ENCODE data around the gene FMNL3. TPM values are rescaled to one million over a fixed set of nuclear protein-coding genes. Genes with fewer than 3 reads are reported as not detected.

Gene FMNL3
- total and polyA plus RNA-seq, 2 of the 8 experiments (the other 6 are each of a cell fraction or from before 2014, with no cell fraction given): 8.6 to 29.0 TPM

DNA sequence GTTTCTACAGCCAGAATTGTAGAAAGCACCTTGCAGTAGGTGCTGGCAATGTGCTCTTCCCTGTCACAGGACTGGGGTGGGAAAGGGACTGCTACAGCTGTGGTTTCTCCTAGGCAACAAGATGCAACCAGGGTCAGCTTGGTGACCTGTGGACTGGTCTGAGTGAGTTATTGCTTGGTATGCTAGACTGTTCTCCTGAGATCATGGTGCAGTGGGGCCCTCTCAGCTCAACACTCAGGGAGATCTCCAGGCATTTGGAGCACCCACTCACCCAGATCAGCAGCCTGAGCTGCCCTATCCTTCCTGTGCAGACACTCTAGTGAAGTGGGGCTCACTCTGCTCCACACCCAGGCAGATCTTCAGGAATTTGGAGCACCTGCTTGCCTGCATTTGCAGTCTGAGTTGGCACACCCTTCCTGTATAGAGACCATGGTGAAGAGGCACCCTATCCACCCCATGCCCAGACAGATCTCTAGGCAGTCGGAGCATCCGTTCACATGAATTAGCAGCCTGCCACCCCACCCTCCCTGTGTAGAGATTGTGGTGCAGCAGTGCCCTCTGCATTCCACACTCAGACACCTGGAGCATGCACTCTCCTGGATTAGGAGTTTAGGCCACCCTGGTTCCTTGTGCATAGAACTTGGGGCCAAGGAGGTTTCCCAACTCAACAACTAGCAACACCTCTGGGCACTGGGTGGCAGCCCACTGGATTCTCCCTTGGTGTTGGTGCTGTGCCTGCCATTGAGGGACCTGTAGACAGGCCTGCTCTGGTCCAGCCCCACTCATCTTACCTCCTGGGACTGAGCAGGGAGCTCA, 97.9 kb downstream of the FMNL3 start:
- CTCF ChIA-PET (ENCODE audit: partially characterized antibody): interaction anchor here (0.6 to 3.8 kb wide), 12 partner anchors 9 to 365 kb away, joined by 3 to 14 read pairs (median 3); no protein-coding TSS in a partner anchor
- FAIRE-seq: no peak
- 92% methylated on average over 2 of the region's 2 CpGs; no CpG with 5 or more reads in 1 of the 2 experiments for WGBS, 2 experiments (ENCODE audit: extremely low coverage in 1 of 2, insufficient coverage in 1 of 2, insufficient read length in 1 of 2, insufficient replicate concordance in 2 of 2, low coverage in 1 of 2, low lambda C conversion rate in 2 of 2, missing lambda C conversion rate in 1 of 2)
- TF ChIP-seq, protein P1, sequence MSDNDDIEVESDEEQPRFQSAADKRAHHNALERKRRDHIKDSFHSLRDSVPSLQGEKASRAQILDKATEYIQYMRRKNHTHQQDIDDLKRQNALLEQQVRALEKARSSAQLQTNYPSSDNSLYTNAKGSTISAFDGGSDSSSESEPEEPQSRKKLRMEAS (IDR thresholded peaks at IDR 0.05): no peak
- TF ChIP-seq CBX8 (IDR thresholded peaks at IDR 0.05; ENCODE audit: borderline replicate concordance, low read depth, low read length) (no peak), SIX5 (IDR thresholded peaks at IDR 0.05; ENCODE audit: low read depth, low read length) (no peak), KDM5A (IDR thresholded peaks at IDR 0.05; ENCODE audit: low read length) (no peak), PHF8 (conservative IDR thresholded peaks at IDR 0.05; ENCODE audit: low read depth, low read length) (no peak), RNF2 (IDR thresholded peaks at IDR 0.05; ENCODE audit: borderline replicate concordance, low read depth, low read length, missing control alignments, poor library complexity, severe bottlenecking) (no peak), SP1 (IDR thresholded peaks at IDR 0.05; ENCODE audit: low read depth, low read length) (no peak), CEBPB (IDR thresholded peaks at IDR 0.05; ENCODE audit: low read depth, low read length) (no peak), TBP (IDR thresholded peaks at IDR 0.05; ENCODE audit: low read depth, low read length) (no peak), POLR2A (IDR thresholded peaks at IDR 0.05; ENCODE audit: control extremely low read depth in 1 of 2, low read depth in 2 of 2, low read length in 2 of 2) (no peak)
- TF ChIP-seq, protein P2, sequence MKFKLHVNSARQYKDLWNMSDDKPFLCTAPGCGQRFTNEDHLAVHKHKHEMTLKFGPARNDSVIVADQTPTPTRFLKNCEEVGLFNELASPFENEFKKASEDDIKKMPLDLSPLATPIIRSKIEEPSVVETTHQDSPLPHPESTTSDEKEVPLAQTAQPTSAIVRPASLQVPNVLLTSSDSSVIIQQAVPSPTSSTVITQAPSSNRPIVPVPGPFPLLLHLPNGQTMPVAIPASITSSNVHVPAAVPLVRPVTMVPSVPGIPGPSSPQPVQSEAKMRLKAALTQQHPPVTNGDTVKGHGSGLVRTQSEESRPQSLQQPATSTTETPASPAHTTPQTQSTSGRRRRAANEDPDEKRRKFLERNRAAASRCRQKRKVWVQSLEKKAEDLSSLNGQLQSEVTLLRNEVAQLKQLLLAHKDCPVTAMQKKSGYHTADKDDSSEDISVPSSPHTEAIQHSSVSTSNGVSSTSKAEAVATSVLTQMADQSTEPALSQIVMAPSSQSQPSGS (IDR thresholded peaks at IDR 0.05; ENCODE audit: low read length): no peak

More for the DNA sequence above, 97.9 kb downstream of the FMNL3 start:
- Histone ChIP-seq H3K4me1 (replicated peaks in 1 of 4; ENCODE audit: control insufficient read depth in 3 of 4, insufficient read depth in 4 of 4, low read length in 3 of 4) (no peaks in the 10 kb centered on the region), H3K79me2 (ENCODE audit: control insufficient read depth in 1 of 2, insufficient read depth in 2 of 2, low read length in 2 of 2) (no peaks in the 10 kb centered on the region), H3K36me3 (ENCODE audit: control insufficient read depth in 2 of 4, insufficient read depth in 4 of 4, low read length in 3 of 4) (no peaks in the 10 kb centered on the region), H3K9me3 (ENCODE audit: insufficient read depth in 2 of 2, low read depth in 1 of 2, low read length in 1 of 2) (no peaks in the 10 kb centered on the region), H4K8ac (ENCODE audit: extremely low read depth, insufficient read depth, low read length) (peak overlapping the region; percentile 12), H3K14ac (ENCODE audit: insufficient read length) (no peak overlapping the region), H3K27ac (ENCODE audit: low read depth, low read length) (no peak overlapping the region), H3K23ac (ENCODE audit: insufficient read length) (no peak overlapping the region), H3K18ac (ENCODE audit: extremely low read depth, low read length) (no peak overlapping the region), H2AFZ (ENCODE audit: low read length) (no peak overlapping the region), H4K20me1 (replicated peaks in 1 of 2; ENCODE audit: control insufficient read depth in 1 of 2, insufficient read depth in 2 of 2, low read length in 2 of 2) (no peaks in the 10 kb centered on the region), H3K56ac (replicated peaks; ENCODE audit: insufficient read length, low read depth, low read length) (no peak overlapping the region), H3K4ac (replicated peaks; ENCODE audit: insufficient read length, low read depth, low read length) (no peak overlapping the region), H4K91ac (replicated peaks; ENCODE audit: insufficient read length, low read length) (no peak overlapping the region), H2BK5ac (ENCODE audit: low read depth, low read length) (no peak overlapping the region), H2BK120ac (replicated peaks; ENCODE audit: low read depth, low read length) (no peak overlapping the region), H3K4me2 (ENCODE audit: insufficient read depth in 1 of 2, low read depth in 2 of 2, low read length in 2 of 2) (no peak overlapping the region), H2BK20ac (ENCODE audit: low read length) (no peak overlapping the region; the same call in 1 of the 2 replicates), H3K79me1 (ENCODE audit: low read depth, low read length) (no peaks in the 10 kb centered on the region), H2BK12ac (ENCODE audit: low read depth, low read length) (no peak overlapping the region), H3K9ac (replicated peaks in 1 of 4; ENCODE audit: extremely low read depth in 1 of 4, low read depth in 3 of 4, low read length in 3 of 4) (no peak overlapping the region; a peak in 1 of 7 replicates), H2BK15ac (ENCODE audit: low read length) (no peak overlapping the region), H2AK5ac (ENCODE audit: low read depth, low read length) (no peak overlapping the region; the same call in 1 of the 2 replicates), H4K5ac (ENCODE audit: insufficient read length, low read depth, low read length) (no peak overlapping the region), H3K23me2 (ENCODE audit: low read depth, low read length) (no peaks in the 10 kb centered on the region), H3K27me3 (replicated peaks in 1 of 4; ENCODE audit: control insufficient read depth in 3 of 4, extremely low read depth in 1 of 4, insufficient read depth in 3 of 4, low read length in 3 of 4) (no peaks in the 10 kb centered on the region; a peak in 2 of 7 replicates), H3K4me3 (ENCODE audit: extremely low read depth in 1 of 4, insufficient read depth in 2 of 4, low read depth in 3 of 4, low read length in 4 of 4) (no peak overlapping the region)
- POLR2A ChIA-PET (ENCODE audit: partially characterized antibody): interaction anchor here (0.7 to 1.3 kb wide), 2 partner anchors 97 to 242 kb away, joined by 3 read pairs; partner anchors contain the start of gene SPATS2
- DNase-seq (ENCODE audit: low read depth in 1 of 2, low spot score in 2 of 2): no peak

Data from H1 (cell line).